Mesenchymal stem cell (in vitro differentiated cells and primary cell): Measurements from ENCODE around the gene MED13L.

Source experiments
- DNase-seq: peaks from one replicate; pipeline ENCODE4 v3.0.0-alpha.2; 2013
- H2AFZ ChIP-seq: one replicate; pipeline ENCODE4 v1.6.1; 2013; ENCODE audit warnings: low read depth, mild to moderate bottlenecking, control low read depth, inconsistent platforms, low read length, moderate library complexity
- H2AK5ac ChIP-seq: 2 replicates; pipeline ENCODE4 v1.6.1; 2013; ENCODE audit warnings: low read length, moderate library complexity, mild to moderate bottlenecking, inconsistent platforms; ENCODE audit not compliant: severe bottlenecking
- H2BK120ac ChIP-seq: one replicate; pipeline ENCODE4 v1.6.1; 2013; ENCODE audit warnings: low read depth, mild to moderate bottlenecking, inconsistent platforms, low read length, moderate library complexity
- H2BK12ac ChIP-seq, 2 experiments: one replicate each; pipeline ENCODE4 v1.6.1; 2013; ENCODE audit warnings: inconsistent platforms in 2 of 2, low read length in 2 of 2, mild to moderate bottlenecking in 2 of 2, moderate library complexity in 2 of 2, control low read depth in 1 of 2
- H2BK15ac ChIP-seq: one replicate; pipeline ENCODE4 v1.6.1; 2013; ENCODE audit warnings: mild to moderate bottlenecking, low read depth, inconsistent platforms; ENCODE audit not compliant: poor library complexity, severe bottlenecking
- H2BK5ac ChIP-seq: 2 replicates; pipeline ENCODE4 v1.6.1; 2013; ENCODE audit warnings: low read depth, mild to moderate bottlenecking, low read length, control low read depth, inconsistent platforms; ENCODE audit not compliant: poor library complexity, severe bottlenecking
- H3K14ac ChIP-seq, 2 experiments: one replicate each; pipeline ENCODE4 v1.6.1; 2013; ENCODE audit warnings: inconsistent platforms in 2 of 2, low read length in 2 of 2, control low read depth in 1 of 2, mild to moderate bottlenecking in 1 of 2, moderate library complexity in 1 of 2
- H3K18ac ChIP-seq, 2 experiments: one replicate each; pipeline ENCODE4 v1.6.1; 2013; ENCODE audit warnings: inconsistent platforms in 2 of 2, low read length in 2 of 2, control low read depth in 1 of 2, low read depth in 1 of 2, mild to moderate bottlenecking in 1 of 2
- H3K23ac ChIP-seq, 2 experiments: one replicate each; pipeline ENCODE4 v1.6.1; 2013; ENCODE audit warnings: inconsistent platforms in 2 of 2, low read length in 2 of 2, mild to moderate bottlenecking in 2 of 2, moderate library complexity in 2 of 2, control low read depth in 1 of 2
- H3K27ac ChIP-seq: 2 replicates; pipeline ENCODE4 v1.5.1; 2013; ENCODE audit warnings: mild to moderate bottlenecking, moderate library complexity, low read length, control low read depth, inconsistent platforms; ENCODE audit not compliant: poor library complexity, severe bottlenecking
- H3K27me3 ChIP-seq, 2 experiments: 2 replicates each; pipeline versions ENCODE4 v1.6.1 to v1.7.0; 2013; ENCODE audit warnings: low read length in 2 of 2, mild to moderate bottlenecking in 2 of 2, moderate library complexity in 2 of 2, control low read depth in 1 of 2, inconsistent platforms in 1 of 2; ENCODE audit not compliant: control insufficient read depth in 1 of 2, insufficient read depth in 1 of 2
- H3K36me3 ChIP-seq, 2 experiments: 2 replicates each; pipeline versions ENCODE4 v1.6.1 to v1.7.0; 2013; ENCODE audit warnings: low read length in 2 of 2, control low read depth in 1 of 2, inconsistent platforms in 1 of 2, low read depth in 1 of 2, mild to moderate bottlenecking in 1 of 2; ENCODE audit not compliant: insufficient read depth in 2 of 2, control insufficient read depth in 1 of 2
- H3K4ac ChIP-seq, 2 experiments: one replicate each; pipeline ENCODE4 v1.6.1; 2013; ENCODE audit warnings: inconsistent platforms in 2 of 2, low read length in 2 of 2, mild to moderate bottlenecking in 2 of 2, moderate library complexity in 2 of 2, control low read depth in 1 of 2, low read depth in 1 of 2
- H3K4me1 ChIP-seq: 2 replicates; pipeline ENCODE4 v1.6.1; 2013; ENCODE audit warnings: low read depth, low read length, control low read depth; ENCODE audit not compliant: control insufficient read depth, insufficient read depth
- H3K4me2 ChIP-seq: 2 replicates; pipeline ENCODE4 v1.6.1; 2013; ENCODE audit warnings: low read length, mild to moderate bottlenecking, inconsistent platforms; ENCODE audit not compliant: poor library complexity, severe bottlenecking
- H3K4me3 ChIP-seq, 2 experiments: 2 replicates each; pipeline versions ENCODE4 v1.5.1 to v1.7.0; 2013; ENCODE audit warnings: low read length in 2 of 2, mild to moderate bottlenecking in 2 of 2, control low read depth in 1 of 2, low read depth in 1 of 2; ENCODE audit not compliant: insufficient read depth in 1 of 2
- H3K79me1 ChIP-seq: replicated peaks from 2 replicates; pipeline ENCODE4 v1.6.1; 2013; ENCODE audit warnings: mild to moderate bottlenecking, control low read depth, low read length, inconsistent platforms; ENCODE audit not compliant: poor library complexity, severe bottlenecking
- H3K9ac ChIP-seq: 2 replicates; pipeline ENCODE4 v1.7.0; 2013; ENCODE audit warnings: mild to moderate bottlenecking, low read length, moderate library complexity
- H3K9me3 ChIP-seq: 2 replicates; pipeline ENCODE4 v1.7.0; 2013; ENCODE audit warnings: mild to moderate bottlenecking, low read length; ENCODE audit not compliant: control insufficient read depth
- H4K8ac ChIP-seq: one replicate; pipeline ENCODE4 v1.6.1; 2013; ENCODE audit warnings: inconsistent platforms, mild to moderate bottlenecking, low read length, moderate library complexity
- H4K91ac ChIP-seq: one replicate; pipeline ENCODE4 v1.6.1; 2013; ENCODE audit warnings: mild to moderate bottlenecking, low read length, inconsistent platforms
- WGBS: methylation state at CpG from one replicate; pipeline ENCODE4 v1.1.7; 2013; ENCODE audit warnings: mixed read lengths; 5-methylcytosine and 5-hydroxymethylcytosine counted together

MED13L gene

DNA sequence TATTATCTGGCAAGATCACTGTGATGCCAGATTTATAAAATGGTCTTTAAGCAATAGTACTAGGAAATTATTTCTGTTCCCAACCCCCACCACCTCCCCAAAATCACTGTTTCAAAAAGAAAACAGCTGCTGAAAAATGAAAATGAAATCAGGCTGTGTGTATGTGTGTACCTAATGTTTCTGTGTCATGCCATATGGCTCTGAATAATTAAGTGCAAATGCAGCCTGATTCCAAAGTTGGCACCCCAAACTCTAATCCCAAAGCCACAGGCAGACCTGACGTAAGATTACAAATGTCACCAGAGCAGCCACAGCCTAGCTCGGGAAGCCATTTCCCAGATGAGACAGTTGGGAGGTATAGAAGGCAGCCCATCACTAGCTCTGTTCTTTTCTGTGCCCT lies 175.5 kb downstream of the MED13L start:
- Histone ChIP-seq H2AK5ac (no peak overlapping the region), H2BK120ac (no peak overlapping the region), H3K27ac (no peak overlapping the region), H3K23ac (no peak overlapping the region), H2BK12ac (no peak overlapping the region), H2AFZ (no peak overlapping the region), H3K18ac (no peak overlapping the region), H3K9me3 (no peaks in the 10 kb centered on the region), H3K4ac (no peak overlapping the region), H2BK5ac (no peak overlapping the region), H3K14ac (no peak overlapping the region), H3K4me3 (no peak overlapping the region), H4K91ac (no peak overlapping the region), H3K27me3 (no peaks in the 10 kb centered on the region), H3K36me3 (peaks cover 0 to 10% of the 10 kb centered on the region in 2 experiments), H3K9ac (no peak overlapping the region), H3K79me1 (peaks cover 18% of the 10 kb centered on the region), H3K4me2 (no peak overlapping the region), H4K8ac (no peak overlapping the region), H2BK15ac (no peak overlapping the region), H3K4me1 (no peaks in the 10 kb centered on the region)
- WGBS, result 100% methylated on average over 2 of the region's 2 CpGs
- no peak for DNase-seq

- Histone ChIP-seq H3K9ac (no peak overlapping the region), H2AFZ (no peak overlapping the region), H3K27ac (no peak overlapping the region), H2BK15ac (no peak overlapping the region), H3K18ac (no peak overlapping the region), H3K4me2 (no peak overlapping the region), H2AK5ac (no peak overlapping the region), H3K36me3 (peaks cover 0 to 11% of the 10 kb centered on the region in 2 experiments), H4K91ac (no peak overlapping the region), H3K79me1 (peaks cover 18% of the 10 kb centered on the region), H3K23ac (no peak overlapping the region), H3K14ac (no peak overlapping the region), H3K4me3 (no peak overlapping the region), H2BK12ac (no peak overlapping the region), H3K4ac (no peak overlapping the region), H2BK5ac (no peak overlapping the region), H3K4me1 (no peaks in the 10 kb centered on the region), H3K9me3 (no peaks in the 10 kb centered on the region), H3K27me3 (no peaks in the 10 kb centered on the region), H2BK120ac (no peak overlapping the region), H4K8ac (no peak overlapping the region)
- no peak for DNase-seq
- WGBS, result 85% methylated on average over 5 of the region's 6 CpGs
Measured at GRCh38 chr12:116099652-116100432, 177.7 kb downstream of the MED13L start.

- Histone ChIP-seq H2BK15ac (no peak overlapping the region), H3K27ac (no peak overlapping the region), H3K9ac (no peak overlapping the region), H3K14ac (no peak overlapping the region), H3K79me1 (peaks cover 14% of the 10 kb centered on the region), H2AFZ (no peak overlapping the region), H2BK120ac (no peak overlapping the region), H3K9me3 (no peaks in the 10 kb centered on the region), H3K36me3 (peaks cover 0 to 22% of the 10 kb centered on the region in 2 experiments), H3K18ac (no peak overlapping the region), H3K23ac (no peak overlapping the region), H3K4ac (no peak overlapping the region), H2BK12ac (no peak overlapping the region), H3K4me3 (no peak overlapping the region), H4K8ac (no peak overlapping the region), H2AK5ac (no peak overlapping the region), H2BK5ac (no peak overlapping the region), H3K4me1 (no peaks in the 10 kb centered on the region), H3K27me3 (no peaks in the 10 kb centered on the region), H3K4me2 (no peak overlapping the region), H4K91ac (no peak overlapping the region)
- DNase-seq, result no peak
- 96% methylated on average over 4 of the region's 5 CpGs for WGBS
Measured at GRCh38 chr12:116096874-116097273, 180.6 kb downstream of the MED13L start.

GRCh38 chr12:116094475-116094874 lies 183.0 kb downstream of the MED13L start:
- H3K27ac ChIP-seq, result no peak overlapping the region
- H3K4me1 ChIP-seq, result peaks cover 3% of the 10 kb centered on the region
- H3K79me1 ChIP-seq, result peaks cover 7% of the 10 kb centered on the region
- H4K91ac ChIP-seq, result no peak overlapping the region
- H2AFZ ChIP-seq, result no peak overlapping the region
- DNase-seq, result no peak
- H3K4me3 ChIP-seq, result no peak overlapping the region
- no peak overlapping the region for H2BK120ac ChIP-seq
- peaks cover 0 to 31% of the 10 kb centered on the region in 2 experiments for H3K36me3 ChIP-seq
- no peak overlapping the region for H2BK12ac ChIP-seq
- H3K9ac ChIP-seq, result no peak overlapping the region
- no peak overlapping the region for H3K14ac ChIP-seq
- no peaks in the 10 kb centered on the region for H3K9me3 ChIP-seq
- no peak overlapping the region for H2AK5ac ChIP-seq
- no peak overlapping the region for H3K18ac ChIP-seq
- no peak overlapping the region for H3K4ac ChIP-seq
- no peaks in the 10 kb centered on the region for H3K27me3 ChIP-seq
- H2BK15ac ChIP-seq, result no peak overlapping the region
- no peak overlapping the region for H4K8ac ChIP-seq
- no peak overlapping the region for H3K4me2 ChIP-seq
- H3K23ac ChIP-seq, result no peak overlapping the region
- H2BK5ac ChIP-seq, result no peak overlapping the region
